Left lung (tissue), 10 donors: ENCODE data around the gene IFTAP. TPM values are rescaled to one million over a fixed set of nuclear protein-coding genes. Genes with fewer than 3 reads are reported as not detected.
"Not testable (repeated sequence)": the region's sequence is repeated elsewhere in the genome, so short reads cannot be mapped to it uniquely, and the experiment has no call there.

Experiments used
- ATAC-seq: fragments of 200-7000 bp; cut with Tn5 transposase; one replicate; pipeline ENCODE4 v1.9.1; 2020; ENCODE audit warnings: moderate library complexity
- DNase-seq, 4 donors: peaks; one replicate each; pipeline ENCODE4 v3.0.0-alpha.2; 2013 to 2020
- H3K27ac ChIP-seq, 2 donors: fragments of 200-600 bp; sonication (generic) in 1 of 2; one replicate each; pipeline versions ENCODE4 v1.5.0 to v1.8.0; 2020 to 2021
- H3K27me3 ChIP-seq, 2 donors: fragments of 200-600 bp; sonication (generic) in 1 of 2; one replicate each; pipeline versions ENCODE4 v1.5.0 to v1.8.0; 2020 to 2021
- H3K36me3 ChIP-seq, 2 donors: fragments of 200-600 bp; sonication (generic) in 1 of 2; one replicate each; pipeline versions ENCODE4 v1.5.0 to v1.8.0; 2020 to 2021
- H3K4me1 ChIP-seq, 2 donors: fragments of 200-600 bp; one replicate each; pipeline ENCODE4 v1.8.0; 2021
- H3K4me3 ChIP-seq, 2 donors: fragments of 200-600 bp; sonication (generic) in 1 of 2; one replicate each; pipeline versions ENCODE4 v1.5.0 to v1.8.0; 2020 to 2021; ENCODE audit warnings: mild to moderate bottlenecking in 1 of 2
- H3K9me3 ChIP-seq, 2 donors: fragments of 200-600 bp; sonication (generic) in 1 of 2; one replicate each; pipeline versions ENCODE4 v1.5.0 to v1.8.0; 2020 to 2021
- intact Hi-C, 2 donors: fragments of 100-400 bp; cut with DNase I; formaldehyde crosslinking; loops; one replicate each; pipeline versions ENCODE4 v1.11.2 to v1.14.2; 2022
- polyA plus RNA-seq, 6 donors: library from polyadenylated mRNA; unstranded; fragments of 120-200 nt; gene quantifications; one replicate each; pipeline ENCODE4 v1.2.1, GENCODE V29; 2013; ENCODE audit not compliant: insufficient read length in 6 of 6
- total RNA-seq, 2 donors: library from RNA; stranded (reverse); fragmentation: NEBNext Ultra II Directional; extraction: Animal tissue kit (Norgen Biotek cat#: 25700); gene quantifications; one replicate each; pipeline ENCODE4 v1.2.1, GENCODE V29; 2021
- TF ChIP-seq, protein P1 (sequence below), 2 donors: fragments of 200-600 bp; sonication (generic) in 1 of 2; IDR thresholded peaks; one replicate each; pipeline versions ENCODE4 v1.5.0 to v1.8.0; 2021; ENCODE audit warnings: antibody characterized with exemption in 2 of 2
- donor health status: DM: no; HTN: yes; CAD: no.
- donor health status: DM: no; HTN: no; CAD: no.

Gene IFTAP
- total and polyA plus RNA-seq, 8 donors, result 11.8 to 53.9 (median 48.4) TPM

GRCh38 chr11:36672815-36673450 is 78.6 kb downstream of the IFTAP start:
- Histone ChIP-seq H3K27me3 (no peaks in the 10 kb centered on the region), H3K4me3 (no peak overlapping the region), H3K4me1 (no peaks in the 10 kb centered on the region), H3K36me3 (no peaks in the 10 kb centered on the region), H3K27ac (no peak overlapping the region), H3K9me3 (peaks cover 0 to 2% of the 10 kb centered on the region in 2 donors)
- intact Hi-C loops, result no loop called here
- peak; percentile 50 for ATAC-seq
- no peak for DNase-seq
- TF ChIP-seq, protein P1, sequence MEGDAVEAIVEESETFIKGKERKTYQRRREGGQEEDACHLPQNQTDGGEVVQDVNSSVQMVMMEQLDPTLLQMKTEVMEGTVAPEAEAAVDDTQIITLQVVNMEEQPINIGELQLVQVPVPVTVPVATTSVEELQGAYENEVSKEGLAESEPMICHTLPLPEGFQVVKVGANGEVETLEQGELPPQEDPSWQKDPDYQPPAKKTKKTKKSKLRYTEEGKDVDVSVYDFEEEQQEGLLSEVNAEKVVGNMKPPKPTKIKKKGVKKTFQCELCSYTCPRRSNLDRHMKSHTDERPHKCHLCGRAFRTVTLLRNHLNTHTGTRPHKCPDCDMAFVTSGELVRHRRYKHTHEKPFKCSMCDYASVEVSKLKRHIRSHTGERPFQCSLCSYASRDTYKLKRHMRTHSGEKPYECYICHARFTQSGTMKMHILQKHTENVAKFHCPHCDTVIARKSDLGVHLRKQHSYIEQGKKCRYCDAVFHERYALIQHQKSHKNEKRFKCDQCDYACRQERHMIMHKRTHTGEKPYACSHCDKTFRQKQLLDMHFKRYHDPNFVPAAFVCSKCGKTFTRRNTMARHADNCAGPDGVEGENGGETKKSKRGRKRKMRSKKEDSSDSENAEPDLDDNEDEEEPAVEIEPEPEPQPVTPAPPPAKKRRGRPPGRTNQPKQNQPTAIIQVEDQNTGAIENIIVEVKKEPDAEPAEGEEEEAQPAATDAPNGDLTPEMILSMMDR (IDR thresholded peaks at IDR 0.05), result peak; percentile 76 to 85

DNA sequence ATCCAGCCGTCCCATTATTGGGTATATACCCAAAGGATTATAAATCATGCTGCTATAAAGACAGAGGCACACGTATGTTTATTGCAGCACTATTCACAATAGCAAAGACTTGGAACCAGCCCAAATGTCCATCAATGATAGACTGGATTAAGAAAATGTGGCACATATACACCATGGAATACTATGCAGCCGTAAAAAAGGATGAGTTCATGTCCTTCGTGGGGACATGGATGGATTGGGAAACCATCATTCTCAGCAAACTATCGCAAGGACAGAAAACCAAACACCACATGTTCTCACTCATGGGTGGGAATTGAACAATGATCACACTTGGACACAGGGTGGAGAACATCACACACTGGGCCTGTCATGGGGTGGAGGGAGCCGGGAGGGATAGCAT is 85.2 kb downstream of the IFTAP start:
- ATAC-seq, intact Hi-C loops: not testable (repeated sequence)

GRCh38 chr11:36683818-36684217 is 89.5 kb downstream of the IFTAP start:
- H3K27me3 ChIP-seq, result no peaks in the 10 kb centered on the region
- ATAC-seq (no peak), DNase-seq (no peak)
- H3K4me1 ChIP-seq, result no peaks in the 10 kb centered on the region
- H3K4me3 ChIP-seq, result no peak overlapping the region
- H3K36me3 ChIP-seq, result no peaks in the 10 kb centered on the region
- peaks cover 0 to 4% of the 10 kb centered on the region in 2 donors for H3K9me3 ChIP-seq
- TF ChIP-seq, protein P1 (IDR thresholded peaks at IDR 0.05), result no peak
- H3K27ac ChIP-seq, result no peak overlapping the region
- intact Hi-C loops, result no loop called here

More for the DNA sequence above, 85.2 kb downstream of the IFTAP start:
- H3K9me3 ChIP-seq, H3K27me3 ChIP-seq, H3K36me3 ChIP-seq, H3K27ac ChIP-seq, H3K4me1 ChIP-seq, H3K4me3 ChIP-seq, DNase-seq: not testable (repeated sequence)

DNA sequence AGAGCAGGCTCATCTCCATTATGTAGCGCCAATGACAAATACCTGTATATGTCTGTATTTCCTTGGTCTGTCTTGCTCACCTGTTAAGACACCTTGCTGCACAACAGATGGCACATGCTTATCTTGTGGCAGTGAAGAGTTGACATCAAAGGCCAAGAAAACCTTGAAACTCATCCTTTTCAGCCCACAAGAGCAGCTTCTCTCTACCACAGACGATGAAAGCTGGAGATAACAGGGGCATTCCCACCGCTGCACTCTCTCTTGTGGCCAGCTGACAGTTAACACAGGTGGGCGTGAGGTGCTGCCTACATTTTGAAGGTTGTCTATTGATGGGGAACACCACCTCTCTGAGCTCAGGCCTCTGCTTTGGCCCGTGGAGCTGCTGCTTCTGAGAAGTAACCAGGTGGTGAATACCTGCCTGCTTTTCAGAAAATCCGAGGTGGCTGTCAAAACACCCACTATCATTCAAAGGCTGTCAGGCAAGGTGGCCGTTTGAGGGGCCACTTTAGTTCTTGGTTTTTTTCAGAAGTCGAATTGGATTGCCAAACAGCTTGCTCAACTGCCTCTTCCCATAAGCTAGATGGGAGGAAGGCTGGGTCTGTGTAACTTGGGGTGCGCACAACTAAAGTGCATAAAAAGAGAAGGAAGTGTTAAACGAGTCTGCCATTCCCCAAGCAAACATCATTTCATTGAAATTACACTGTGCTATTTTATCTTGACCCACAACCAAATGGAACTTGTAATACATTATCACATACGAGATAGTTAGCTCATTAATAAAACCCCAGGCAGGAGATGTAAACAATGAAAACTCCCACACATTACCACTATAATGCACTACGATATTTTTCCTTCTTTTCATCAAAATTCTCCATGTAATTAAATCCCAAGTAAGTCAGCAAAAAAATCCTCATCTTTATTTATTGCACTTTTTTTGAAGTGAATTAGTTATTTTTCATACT is 90.8 kb downstream of the IFTAP start:
- H3K36me3 ChIP-seq, result no peaks in the 10 kb centered on the region
- no peak overlapping the region for H3K4me3 ChIP-seq
- H3K27ac ChIP-seq, result no peak overlapping the region
- DNase-seq (no peak), ATAC-seq (no peak)
- H3K4me1 ChIP-seq, result no peaks in the 10 kb centered on the region
- H3K27me3 ChIP-seq, result no peaks in the 10 kb centered on the region
- intact Hi-C loops, result no loop called here
- no peaks in the 10 kb centered on the region for H3K9me3 ChIP-seq
- TF ChIP-seq, protein P1 (IDR thresholded peaks at IDR 0.05), result no peak

DNA sequence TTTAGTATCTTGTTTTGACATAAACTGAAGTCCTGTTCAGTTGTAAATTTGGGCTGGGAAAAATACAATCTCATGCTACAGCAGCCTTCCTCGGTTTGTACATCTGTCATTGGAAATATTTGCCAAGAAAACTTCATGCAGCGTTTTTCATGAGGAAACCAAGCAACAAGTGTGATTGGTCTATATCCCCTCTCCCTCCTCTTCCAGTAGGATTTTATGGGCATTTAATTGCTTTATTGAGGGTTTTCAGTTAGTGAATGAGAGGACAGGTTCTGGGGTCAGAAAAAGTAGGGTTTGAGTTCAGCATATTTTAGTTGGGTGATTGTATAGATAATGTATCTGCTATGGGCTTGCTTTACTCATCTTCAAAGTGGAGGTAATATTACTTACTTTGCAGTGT is 93.8 kb downstream of the IFTAP start:
- Histone ChIP-seq H3K27me3 (no peaks in the 10 kb centered on the region), H3K36me3 (no peaks in the 10 kb centered on the region), H3K4me3 (no peak overlapping the region), H3K4me1 (no peaks in the 10 kb centered on the region), H3K9me3 (no peaks in the 10 kb centered on the region), H3K27ac (no peak overlapping the region)
- no peak for ATAC-seq
- intact Hi-C loops, result no loop called here
- no peak for DNase-seq
- TF ChIP-seq, protein P1 (IDR thresholded peaks at IDR 0.05), result no peak
